ENCODE data around the gene ODF2.

- TF ChIP-seq, protein P1, sequence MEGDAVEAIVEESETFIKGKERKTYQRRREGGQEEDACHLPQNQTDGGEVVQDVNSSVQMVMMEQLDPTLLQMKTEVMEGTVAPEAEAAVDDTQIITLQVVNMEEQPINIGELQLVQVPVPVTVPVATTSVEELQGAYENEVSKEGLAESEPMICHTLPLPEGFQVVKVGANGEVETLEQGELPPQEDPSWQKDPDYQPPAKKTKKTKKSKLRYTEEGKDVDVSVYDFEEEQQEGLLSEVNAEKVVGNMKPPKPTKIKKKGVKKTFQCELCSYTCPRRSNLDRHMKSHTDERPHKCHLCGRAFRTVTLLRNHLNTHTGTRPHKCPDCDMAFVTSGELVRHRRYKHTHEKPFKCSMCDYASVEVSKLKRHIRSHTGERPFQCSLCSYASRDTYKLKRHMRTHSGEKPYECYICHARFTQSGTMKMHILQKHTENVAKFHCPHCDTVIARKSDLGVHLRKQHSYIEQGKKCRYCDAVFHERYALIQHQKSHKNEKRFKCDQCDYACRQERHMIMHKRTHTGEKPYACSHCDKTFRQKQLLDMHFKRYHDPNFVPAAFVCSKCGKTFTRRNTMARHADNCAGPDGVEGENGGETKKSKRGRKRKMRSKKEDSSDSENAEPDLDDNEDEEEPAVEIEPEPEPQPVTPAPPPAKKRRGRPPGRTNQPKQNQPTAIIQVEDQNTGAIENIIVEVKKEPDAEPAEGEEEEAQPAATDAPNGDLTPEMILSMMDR (IDR thresholded peaks at IDR 0.05 in 2 of 3, conservative IDR thresholded peaks at IDR 0.05 in 1 of 3; ENCODE audit: borderline replicate concordance in 1 of 3, insufficient read depth in 1 of 3, low read depth in 2 of 3, low read length in 2 of 3) = no peak
- no peak for TF ChIP-seq EZH2 (IDR thresholded peaks at IDR 0.05)
- TF ChIP-seq EZH2phosphoT487 (IDR thresholded peaks at IDR 0.05; ENCODE audit: borderline replicate concordance) = no peak
- TF ChIP-seq FOSL1 (IDR thresholded peaks at IDR 0.05; ENCODE audit: low read depth) = no peak
- TF ChIP-seq SIN3A (IDR thresholded peaks at IDR 0.05; ENCODE audit: low read depth) = no peak
- TF ChIP-seq POLR2AphosphoS5 (IDR thresholded peaks at IDR 0.05; ENCODE audit: low read depth, low read length) = no peak
- TF ChIP-seq, protein P2, sequence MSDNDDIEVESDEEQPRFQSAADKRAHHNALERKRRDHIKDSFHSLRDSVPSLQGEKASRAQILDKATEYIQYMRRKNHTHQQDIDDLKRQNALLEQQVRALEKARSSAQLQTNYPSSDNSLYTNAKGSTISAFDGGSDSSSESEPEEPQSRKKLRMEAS (IDR thresholded peaks at IDR 0.05) = no peak
- no peak for TF ChIP-seq ELF1 (IDR thresholded peaks at IDR 0.05; ENCODE audit: borderline replicate concordance, low read depth)
- TF ChIP-seq, protein P3, sequence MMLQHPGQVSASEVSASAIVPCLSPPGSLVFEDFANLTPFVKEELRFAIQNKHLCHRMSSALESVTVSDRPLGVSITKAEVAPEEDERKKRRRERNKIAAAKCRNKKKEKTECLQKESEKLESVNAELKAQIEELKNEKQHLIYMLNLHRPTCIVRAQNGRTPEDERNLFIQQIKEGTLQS (IDR thresholded peaks at IDR 0.05) = no peak
- no peak for TF ChIP-seq CBX3 (IDR thresholded peaks at IDR 0.05; ENCODE audit: low read depth)
- no peak for TF ChIP-seq ZBTB33 (IDR thresholded peaks at IDR 0.05; ENCODE audit: extremely low read depth, insufficient replicate concordance, low read length)
These were observed 26.4 kb downstream of the ODF2 start for GRCh38 chr9:128482186-128482585.
